GM23338 (cell line): ENCODE measurements around the gene MRPS31.

ENCODE experiments used
- CREB1 ChIP-seq: fragments of 250-450 bp; sonication (Bioruptor Pico); IDR thresholded peaks from 2 replicates; pipeline ENCODE4 v1.5.0; 2020; ENCODE audit warnings: low read depth, mild to moderate bottlenecking, moderate library complexity
- EZH2 ChIP-seq: fragments of 200-600 bp; sonication (generic); IDR thresholded peaks from one replicate; pipeline ENCODE4 v1.8.0; 2017; ENCODE audit warnings: antibody characterized with exemption, mild to moderate bottlenecking, low read depth; ENCODE audit not compliant: unreplicated experiment
- EZH2phosphoT487 ChIP-seq: fragments of 200-600 bp; sonication (generic); IDR thresholded peaks from one replicate; pipeline ENCODE4 v1.8.1; 2018; ENCODE audit warnings: antibody characterized with exemption; ENCODE audit not compliant: unreplicated experiment
- POLR2AphosphoS5 ChIP-seq: IDR thresholded peaks from 2 replicates; pipeline ENCODE4 v1.6.1; 2016; ENCODE audit warnings: antibody characterized with exemption, low read depth
- TF ChIP-seq, protein P1 (sequence below), 2 experiments: fragments of 200-600 bp in 1 of 2; sonication (generic) in 1 of 2; conservative IDR thresholded peaks; 2 replicates each; pipeline versions ENCODE4 v1.5.1 to v1.6.1; 2016 to 2017; ENCODE audit warnings: antibody characterized with exemption in 2 of 2, low read depth in 2 of 2, mild to moderate bottlenecking in 2 of 2, moderate library complexity in 1 of 2

DNA sequence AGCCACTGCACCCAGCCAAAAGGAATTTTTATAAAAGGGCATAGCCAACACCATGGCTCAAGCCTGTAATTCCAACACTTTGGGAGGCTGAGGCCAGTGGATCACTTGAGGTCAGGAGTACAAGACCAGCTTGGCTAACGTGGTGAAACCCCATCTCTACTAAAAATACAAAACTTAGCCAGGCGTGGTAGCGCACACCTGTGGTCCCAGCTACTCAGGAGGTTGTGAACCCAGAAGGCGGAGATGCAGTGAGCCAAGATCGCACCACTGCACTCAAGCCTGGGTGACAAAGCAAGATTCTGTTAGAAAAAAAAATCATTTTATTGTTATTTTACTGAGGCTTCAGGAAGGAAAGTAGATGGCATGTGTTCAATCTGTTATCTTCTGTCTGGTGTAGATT lies 73.3 kb downstream of the MRPS31 start:
- TF ChIP-seq CREB1 (CRISPR knock-in tag) (no peak), POLR2AphosphoS5 (no peak), EZH2phosphoT487 (no peak), EZH2 (no peak)
- TF ChIP-seq, protein P1, sequence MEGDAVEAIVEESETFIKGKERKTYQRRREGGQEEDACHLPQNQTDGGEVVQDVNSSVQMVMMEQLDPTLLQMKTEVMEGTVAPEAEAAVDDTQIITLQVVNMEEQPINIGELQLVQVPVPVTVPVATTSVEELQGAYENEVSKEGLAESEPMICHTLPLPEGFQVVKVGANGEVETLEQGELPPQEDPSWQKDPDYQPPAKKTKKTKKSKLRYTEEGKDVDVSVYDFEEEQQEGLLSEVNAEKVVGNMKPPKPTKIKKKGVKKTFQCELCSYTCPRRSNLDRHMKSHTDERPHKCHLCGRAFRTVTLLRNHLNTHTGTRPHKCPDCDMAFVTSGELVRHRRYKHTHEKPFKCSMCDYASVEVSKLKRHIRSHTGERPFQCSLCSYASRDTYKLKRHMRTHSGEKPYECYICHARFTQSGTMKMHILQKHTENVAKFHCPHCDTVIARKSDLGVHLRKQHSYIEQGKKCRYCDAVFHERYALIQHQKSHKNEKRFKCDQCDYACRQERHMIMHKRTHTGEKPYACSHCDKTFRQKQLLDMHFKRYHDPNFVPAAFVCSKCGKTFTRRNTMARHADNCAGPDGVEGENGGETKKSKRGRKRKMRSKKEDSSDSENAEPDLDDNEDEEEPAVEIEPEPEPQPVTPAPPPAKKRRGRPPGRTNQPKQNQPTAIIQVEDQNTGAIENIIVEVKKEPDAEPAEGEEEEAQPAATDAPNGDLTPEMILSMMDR (conservative IDR thresholded peaks at IDR 0.05; ENCODE audit: low read depth in 2 of 2): no peak
